Gastroesophageal sphincter (tissue), 3 donors: ENCODE measurements around the gene OR2D2.

Source experiments
- EP300 ChIP-seq: sonication (generic); formaldehyde crosslinking; IDR thresholded peaks from one replicate; pipeline ENCODE4 v1.6.1; 2017; ENCODE audit warnings: antibody characterized with exemption, mild to moderate bottlenecking
- POLR2A ChIP-seq, 2 donors: fragments of 450-650 bp; IDR thresholded peaks; one replicate each; pipeline ENCODE4 v1.6.1; 2017; ENCODE audit warnings: antibody characterized with exemption in 2 of 2, mild to moderate bottlenecking in 2 of 2, moderate library complexity in 1 of 2
- TF ChIP-seq, protein P1 (sequence below), 4 experiments: fragments of 200-600 bp in 2 of 4; fragments of 450-650 bp in 2 of 4; sonication (generic) in 1 of 4; IDR thresholded peaks; one replicate each; pipeline ENCODE4 v1.5.1; 2017 to 2019; ENCODE audit warnings: antibody characterized with exemption in 4 of 4, mild to moderate bottlenecking in 2 of 4, moderate library complexity in 2 of 4

DNA sequence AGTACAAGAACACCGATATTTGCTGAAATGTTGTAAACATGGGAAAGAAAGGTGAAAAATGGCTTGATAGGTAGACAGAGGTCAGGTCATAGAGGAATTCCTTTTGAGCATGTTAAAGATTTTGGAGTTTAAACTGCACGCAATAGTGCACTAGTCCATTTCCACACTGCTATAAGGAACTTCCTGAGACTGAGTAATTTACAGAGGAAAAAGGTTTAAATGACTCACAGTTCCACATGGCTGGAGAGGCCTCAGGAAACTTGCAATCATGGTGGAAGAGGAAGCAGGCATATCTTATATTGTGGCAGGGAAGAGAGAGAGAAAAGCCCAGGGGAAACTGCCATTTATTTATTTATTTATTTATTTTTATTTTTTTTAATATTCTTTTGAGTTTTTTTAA, 41.8 kb downstream of the OR2D2 start:
- TF ChIP-seq, protein P1, sequence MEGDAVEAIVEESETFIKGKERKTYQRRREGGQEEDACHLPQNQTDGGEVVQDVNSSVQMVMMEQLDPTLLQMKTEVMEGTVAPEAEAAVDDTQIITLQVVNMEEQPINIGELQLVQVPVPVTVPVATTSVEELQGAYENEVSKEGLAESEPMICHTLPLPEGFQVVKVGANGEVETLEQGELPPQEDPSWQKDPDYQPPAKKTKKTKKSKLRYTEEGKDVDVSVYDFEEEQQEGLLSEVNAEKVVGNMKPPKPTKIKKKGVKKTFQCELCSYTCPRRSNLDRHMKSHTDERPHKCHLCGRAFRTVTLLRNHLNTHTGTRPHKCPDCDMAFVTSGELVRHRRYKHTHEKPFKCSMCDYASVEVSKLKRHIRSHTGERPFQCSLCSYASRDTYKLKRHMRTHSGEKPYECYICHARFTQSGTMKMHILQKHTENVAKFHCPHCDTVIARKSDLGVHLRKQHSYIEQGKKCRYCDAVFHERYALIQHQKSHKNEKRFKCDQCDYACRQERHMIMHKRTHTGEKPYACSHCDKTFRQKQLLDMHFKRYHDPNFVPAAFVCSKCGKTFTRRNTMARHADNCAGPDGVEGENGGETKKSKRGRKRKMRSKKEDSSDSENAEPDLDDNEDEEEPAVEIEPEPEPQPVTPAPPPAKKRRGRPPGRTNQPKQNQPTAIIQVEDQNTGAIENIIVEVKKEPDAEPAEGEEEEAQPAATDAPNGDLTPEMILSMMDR (IDR thresholded peaks at IDR 0.05): no peak
- TF ChIP-seq EP300 (no peak), POLR2A (IDR thresholded peaks at IDR 0.05) (no peak)
